GM12878 (cell line): Measurements from ENCODE around the gene TNNT1. TPM values are rescaled to one million over a fixed set of nuclear protein-coding genes. Genes with fewer than 3 reads are reported as not detected.

Experiments
- ATAC-seq: fragments of 200-7000 bp; cut with Tn5 transposase; 3 replicates; pipeline ENCODE4 v1.9.1; 2020; ENCODE audit warnings: mild to moderate bottlenecking, moderate library complexity
- BruUV-seq: library from RNA; stranded (reverse); fragments of 400-500 nt; replicated peaks from 2 replicates; lab custom pipeline; 2021; lab: Mats Ljungman, UMichigan
- CTCF ChIA-PET: fragments of 300-600 bp; sonication (Branson Sonifier 250); formaldehyde crosslinking; extraction: SDS; loops from one replicate; lab custom pipeline; 2021; ENCODE audit warnings: inconsistent platforms; lab: Yijun Ruan, JAX
- POLR2A ChIA-PET: fragments of 350-600 bp; formaldehyde crosslinking; extraction: SDS; loops from one replicate; lab custom pipeline; 2021; ENCODE audit warnings: inconsistent platforms; lab: Charles Lee
- RAD21 ChIA-PET: fragments of 300-600 bp; sonication (Branson Sonifier 250); formaldehyde crosslinking; loops from one replicate; lab custom pipeline; 2023; ENCODE audit warnings: antibody characterized with exemption; ENCODE audit not compliant: unreplicated experiment; lab: Charles Lee
- SMC1A ChIA-PET: fragments of 300-600 bp; sonication (Branson Sonifier 250); formaldehyde crosslinking; loops from one replicate; lab custom pipeline; 2023; ENCODE audit not compliant: unreplicated experiment, uncharacterized antibody; lab: Charles Lee
- DNase-seq: peaks from one replicate; pipeline ENCODE4 v3.0.0-alpha.2; 2011; ENCODE audit warnings: low read depth, low spot score
- FAIRE-seq: peaks from 3 replicates; lab custom pipeline; 2011; peaks lifted over from hg19 to GRCh38; lab: Jason Lieb, UNC
- H2AFZ ChIP-seq: 2 replicates; pipeline ENCODE4 v1.6.0; 2011; ENCODE audit warnings: low read depth, low read length, control low read depth; ENCODE audit not compliant: control insufficient read depth
- H3K27ac ChIP-seq: 2 replicates; pipeline ENCODE4 v1.5.1; 2011; ENCODE audit warnings: control low read depth; ENCODE audit not compliant: control insufficient read depth, insufficient read depth
- H3K27me3 ChIP-seq, 2 experiments: replicated peaks in 1 of 2; 2 replicates each; pipeline versions ENCODE4 v1.6.0 to v1.6.1; 2011; ENCODE audit warnings: low read length in 1 of 2; ENCODE audit not compliant: control insufficient read depth in 2 of 2, insufficient read depth in 2 of 2
- H3K36me3 ChIP-seq, 2 experiments: 2 replicates each; pipeline ENCODE4 v1.5.1; 2011; ENCODE audit warnings: low read length in 1 of 2; ENCODE audit not compliant: control insufficient read depth in 2 of 2, insufficient read depth in 2 of 2
- H3K4me1 ChIP-seq: 2 replicates; pipeline ENCODE4 v1.6.1; 2011; ENCODE audit warnings: mild to moderate bottlenecking, low read length, moderate library complexity, mixed read lengths; ENCODE audit not compliant: control insufficient read depth, insufficient read depth
- H3K4me2 ChIP-seq: 2 replicates; pipeline ENCODE4 v1.6.0; 2011; ENCODE audit warnings: control low read depth; ENCODE audit not compliant: control insufficient read depth, insufficient read depth
- H3K4me3 ChIP-seq: fragments of 200-600 bp; sonication (generic); 2 replicates; pipeline ENCODE4 v1.5.1; 2016
- H3K79me2 ChIP-seq: 2 replicates; pipeline ENCODE4 v1.6.0; 2011; ENCODE audit warnings: low read length; ENCODE audit not compliant: control insufficient read depth, insufficient read depth
- H3K9ac ChIP-seq: 2 replicates; pipeline ENCODE4 v1.8.0; 2011; ENCODE audit warnings: low read length, control low read depth, mixed read lengths; ENCODE audit not compliant: control insufficient read depth, insufficient read depth
- H3K9me3 ChIP-seq: replicated peaks from 3 replicates; pipeline ENCODE4 v1.5.1; 2011; ENCODE audit warnings: mild to moderate bottlenecking, low read length; ENCODE audit not compliant: control insufficient read depth, insufficient read depth
- H4K20me1 ChIP-seq: 2 replicates; pipeline ENCODE4 v1.6.0; 2011; ENCODE audit not compliant: control insufficient read depth, insufficient read depth
- BMI1 ChIP-seq: fragments of 450-650 bp; IDR thresholded peaks from 2 replicates; pipeline ENCODE4 v1.6.1; 2016; ENCODE audit warnings: mild to moderate bottlenecking, moderate library complexity, borderline replicate concordance
- NFYB ChIP-seq: IDR thresholded peaks from 2 replicates; pipeline ENCODE4 v1.6.1; 2011; ENCODE audit warnings: low read depth, mild to moderate bottlenecking, low read length, improper control_type of control experiment, moderate library complexity; ENCODE audit not compliant: insufficient read depth
- POLR2A ChIP-seq: IDR thresholded peaks from 2 replicates; pipeline ENCODE4 v1.6.1; 2011; ENCODE audit warnings: low read depth, mild to moderate bottlenecking, low read length
- WGBS: methylation state at CpG from one replicate; pipeline ENCODE4 v1.1.6; 2016; ENCODE audit warnings: low lambda C conversion rate; ENCODE audit not compliant: insufficient replicate concordance, insufficient coverage; ENCODE audit errors: missing lambda C conversion rate; 5-methylcytosine and 5-hydroxymethylcytosine counted together
- in situ Hi-C: fragments of 300-500 bp; cut with MboI; formaldehyde crosslinking; loops from 9 replicates; pipeline ENCODE4 v1.14.3; 2018; ENCODE audit warnings: mixed read lengths
- intact Hi-C: fragments of 100-400 bp; cut with micrococcal nuclease; formaldehyde crosslinking; loops from one replicate; pipeline ENCODE4 v1.14.2; 2022; ENCODE audit not compliant: unreplicated experiment
- polyA plus RNA-seq, 11 experiments: library from polyadenylated mRNA; depleted of rRNA in 4 of 11; unstranded in 6 of 11; stranded (reverse) in 5 of 11; fragments of >200 nt; fragmentation: Nextera tagmentation in 4 of 11; fragmentation: Illumina TruSeq in 1 of 11; extraction: Ambion mirVana in 4 of 11; extraction: Trizol in 1 of 11; gene quantifications; 1 replicate in 1 of 11; 2 replicates in 10 of 11; pipeline versions ENCODE4 v1.2.1 to v1.2.3, GENCODE V29; 2011 to 2016; ENCODE audit warnings: inconsistent platforms in 2 of 11, missing spikeins in 2 of 11, low read depth in 1 of 11
- total RNA-seq, 4 experiments: library from RNA; depleted of rRNA in 3 of 4; stranded (reverse); fragments of >200 nt in 3 of 4; fragmentation: Illumina TruSeq in 1 of 4; extraction: Trizol in 1 of 4; gene quantifications; 2 replicates each; pipeline versions ENCODE4 v1.2.1 to v1.2.3, GENCODE V29; 2013 to 2021

Gene TNNT1
- total and polyA plus RNA-seq, 10 of the 15 experiments (the other 5 are each of a cell fraction or from before 2014, with no cell fraction given), result 0.26 to 0.62 (median 0.37) TPM; not detected in 7

GRCh38 chr19:55086730-55087541 lies 62.1 kb downstream of the TNNT1 start:
- peak; percentile 76 for ATAC-seq
- no peaks in the 10 kb centered on the region for H3K79me2 ChIP-seq
- ChIA-PET POLR2A (no interaction called here), CTCF (interaction anchor here (0.6 to 3.2 kb wide), 5 partner anchors 46 to 200 kb away, joined by 3 to 18 read pairs (median 11); no protein-coding TSS in a partner anchor), RAD21 (interaction anchor here (0.5 to 1.0 kb wide), 2 partner anchors 73 to 166 kb away, joined by 3 read pairs; no protein-coding TSS in a partner anchor), SMC1A (interaction anchor here (0.6 kb wide), 1 partner anchor 23 kb away, joined by 3 read pairs; no protein-coding TSS in a partner anchor)
- no peaks in the 10 kb centered on the region for H4K20me1 ChIP-seq
- in situ Hi-C loops, result no loop called here
- H2AFZ ChIP-seq, result no peak overlapping the region
- no peak overlapping the region for H3K27ac ChIP-seq
- TF ChIP-seq BMI1, result no peak
- 0 out of 2 replicates have a peak, but pooled peaks have one; percentile 7 for TF ChIP-seq NFYB
- 0 out of 2 replicates have a peak, but pooled peaks have one; percentile 15 for TF ChIP-seq POLR2A
- intact Hi-C loops, result no loop called here
- H3K4me2 ChIP-seq, result peak overlapping the region; percentile 64
- peaks cover 0 to 7% of the 10 kb centered on the region in 2 experiments; a peak in 2 of 4 replicates for H3K27me3 ChIP-seq
- H3K4me3 ChIP-seq, result peak overlapping the region; percentile 27; the same call in 1 of the 2 replicates
- no peak for DNase-seq
- FAIRE-seq, result no peak
- H3K36me3 ChIP-seq, result no peaks in the 10 kb centered on the region; a peak in 2 of 4 replicates
- H3K4me1 ChIP-seq, result 0 out of 2 replicates have a peak, but pooled peaks cover 3% of the 10 kb centered on the region
- H3K9ac ChIP-seq, result no peak overlapping the region
- 20% methylated on average over 74 of the region's 74 CpGs for WGBS
- no TSS peak for BruUV-seq
- no peaks in the 10 kb centered on the region; the same call in 2 of the 3 replicates for H3K9me3 ChIP-seq
